GM06990 (cell line): ENCODE results near the gene ZNF608.

ENCODE experiments used
- DNase-seq: peaks from one replicate; pipeline ENCODE4 v3.0.0-alpha.2; 2011; ENCODE audit not compliant: insufficient read length; ENCODE audit errors: extremely low read depth
- H3K27me3 ChIP-seq: replicated peaks from 2 replicates; pipeline ENCODE4 v1.6.0; 2011; ENCODE audit warnings: low read length; ENCODE audit not compliant: control insufficient read depth, insufficient read depth
- H3K36me3 ChIP-seq: 2 replicates; pipeline ENCODE4 v1.5.1; 2011; ENCODE audit warnings: low read length; ENCODE audit not compliant: control insufficient read depth, insufficient read depth
- H3K4me3 ChIP-seq: replicated peaks from 2 replicates; pipeline ENCODE4 v1.5.1; 2011; ENCODE audit warnings: low read depth, mild to moderate bottlenecking, control low read depth, low read length
- CTCF ChIP-seq: IDR thresholded peaks from 2 replicates; pipeline ENCODE4 v1.5.1; 2011; ENCODE audit warnings: low read length, control low read depth, mild to moderate bottlenecking, inconsistent platforms; ENCODE audit not compliant: insufficient read depth, poor library complexity, severe bottlenecking

The ZNF608 gene

DNA sequence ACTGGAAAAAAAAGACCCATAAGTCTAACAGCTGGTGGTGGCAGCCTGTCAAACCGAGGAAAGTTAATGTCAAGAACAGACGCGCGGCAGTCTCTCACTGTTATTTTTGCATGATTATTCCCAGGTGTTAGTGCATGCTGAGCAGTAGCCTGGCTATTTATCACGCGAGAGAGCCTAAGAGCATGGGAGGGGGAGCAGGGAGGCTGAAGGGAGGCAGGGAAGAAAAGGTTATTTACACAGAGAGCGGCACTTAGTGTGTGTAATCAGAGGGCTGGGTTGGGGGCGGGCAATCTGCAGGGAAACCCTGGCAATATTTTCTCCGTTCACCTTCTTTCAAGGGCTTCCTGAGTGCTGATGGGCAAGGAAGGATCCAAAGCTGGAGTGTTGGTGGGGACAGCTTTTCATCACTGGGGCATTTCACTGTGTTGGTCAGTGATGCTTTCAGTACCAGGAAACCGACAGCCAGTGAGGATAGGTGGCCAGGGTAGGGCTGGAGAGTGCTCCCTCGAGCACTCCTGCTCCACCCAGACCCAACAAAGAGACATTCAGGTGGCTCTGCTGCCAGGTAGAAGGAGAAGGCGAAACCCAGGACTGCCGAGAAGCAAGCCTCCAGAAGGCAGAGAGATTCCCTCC lies 39.6 kb downstream of the ZNF608 start:
- DNase-seq = no peak
- H3K27me3 ChIP-seq = no peaks in the 10 kb centered on the region
- H3K36me3 ChIP-seq = no peaks in the 10 kb centered on the region; the same call in 1 of the 2 replicates
- TF ChIP-seq CTCF = no peak
- peak overlapping the region; percentile 29 for H3K4me3 ChIP-seq

DNA sequence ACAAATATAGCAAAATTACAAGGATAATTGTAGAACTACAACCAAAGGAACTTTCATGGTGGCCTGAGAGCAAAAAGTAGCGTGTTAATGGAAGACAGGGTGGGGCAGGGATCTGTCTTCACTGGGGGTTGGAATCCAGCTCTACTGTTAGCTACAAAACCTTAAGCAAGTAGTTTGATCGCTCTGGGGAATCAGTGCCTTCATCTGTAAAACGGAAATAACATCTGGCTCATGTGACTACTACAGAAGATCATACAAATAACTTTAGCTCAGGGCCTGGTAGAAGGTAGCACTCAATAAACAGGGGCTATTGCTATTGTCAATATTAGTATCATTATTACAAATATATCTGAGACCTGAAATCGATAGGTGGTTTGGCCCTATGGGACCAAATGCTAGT lies 40.4 kb downstream of the ZNF608 start:
- H3K4me3 ChIP-seq = no peak overlapping the region
- no peak for TF ChIP-seq CTCF
- no peaks in the 10 kb centered on the region for H3K27me3 ChIP-seq
- H3K36me3 ChIP-seq = no peaks in the 10 kb centered on the region
- DNase-seq = no peak

- no peak for TF ChIP-seq CTCF
- H3K4me3 ChIP-seq = no peak overlapping the region
- no peaks in the 10 kb centered on the region for H3K36me3 ChIP-seq
- DNase-seq = no peak
- no peaks in the 10 kb centered on the region for H3K27me3 ChIP-seq
These were observed 40.9 kb downstream of the ZNF608 start for GRCh38 chr5:124705577-124705976.

- H3K36me3 ChIP-seq = no peaks in the 10 kb centered on the region
- DNase-seq = peak; percentile 50
- no peak for TF ChIP-seq CTCF
- no peaks in the 10 kb centered on the region for H3K27me3 ChIP-seq
- no peak overlapping the region for H3K4me3 ChIP-seq
These were observed 41.7 kb downstream of the ZNF608 start for GRCh38 chr5:124704594-124705284.

DNA sequence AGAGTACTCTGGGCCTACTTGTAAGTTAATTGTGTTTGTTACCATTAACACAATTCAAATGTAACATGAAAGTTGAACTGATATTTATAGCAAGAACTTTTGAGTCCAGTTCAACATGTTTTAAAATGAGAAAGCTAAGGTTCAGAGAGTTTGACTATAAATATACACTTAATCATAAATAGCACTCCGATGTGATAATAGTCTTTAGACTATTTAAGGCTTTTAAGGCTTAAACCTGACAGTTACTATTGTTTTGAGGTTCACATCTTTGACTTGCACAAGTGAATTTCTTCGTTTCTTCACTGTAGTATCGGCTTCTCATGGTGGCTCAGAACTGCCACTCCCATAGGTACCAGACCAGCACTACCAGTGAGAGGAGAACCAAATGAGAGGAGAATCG lies 42.4 kb downstream of the ZNF608 start:
- Histone ChIP-seq H3K4me3 (no peak overlapping the region), H3K27me3 (no peaks in the 10 kb centered on the region), H3K36me3 (no peaks in the 10 kb centered on the region)
- no peak for DNase-seq
- TF ChIP-seq CTCF = no peak
